DND-41 (cell line): ENCODE results near the gene METTL4.

ENCODE experiments used
- ATAC-seq: fragments of 200-7000 bp; cut with Tn5 transposase; 3 replicates; pipeline ENCODE4 v1.9.1; 2021; ENCODE audit warnings: low read depth; ENCODE audit not compliant: insufficient read depth
- DNase-seq: peaks from one replicate; pipeline ENCODE4 v3.0.0-alpha.2; 2020
- H2AFZ ChIP-seq: 2 replicates; pipeline ENCODE4 v1.6.0; 2012; ENCODE audit warnings: low read depth, low read length
- H3K27ac ChIP-seq: 2 replicates; pipeline ENCODE4 v1.5.1; 2012; ENCODE audit warnings: low read length, inconsistent platforms
- H3K27me3 ChIP-seq: fragments of 200-600 bp; sonication (generic); 2 replicates; pipeline ENCODE4 v1.6.0; 2012; ENCODE audit warnings: low read length, mild to moderate bottlenecking, inconsistent platforms; ENCODE audit not compliant: insufficient read depth, poor library complexity
- H3K36me3 ChIP-seq: 2 replicates; pipeline ENCODE4 v1.5.1; 2012; ENCODE audit warnings: low read length, inconsistent platforms; ENCODE audit not compliant: insufficient read depth
- H3K4me1 ChIP-seq: 2 replicates; pipeline ENCODE4 v1.5.1; 2012; ENCODE audit warnings: mild to moderate bottlenecking, low read length; ENCODE audit not compliant: insufficient read depth
- H3K4me2 ChIP-seq: 2 replicates; pipeline ENCODE4 v1.6.0; 2012; ENCODE audit warnings: mild to moderate bottlenecking, moderate library complexity, low read length, inconsistent platforms; ENCODE audit not compliant: insufficient read depth
- H3K4me3 ChIP-seq, 2 experiments: fragments of 200-600 bp in 1 of 2; shearing (Covaris generic) in 1 of 2; 2 replicates each; pipeline ENCODE4 v1.5.1; 2012 to 2016; ENCODE audit warnings: inconsistent platforms in 2 of 2, low read length in 2 of 2, mild to moderate bottlenecking in 2 of 2, low read depth in 1 of 2, moderate library complexity in 1 of 2
- H3K79me2 ChIP-seq: 2 replicates; pipeline ENCODE4 v1.6.0; 2012; ENCODE audit warnings: low read length, inconsistent platforms; ENCODE audit not compliant: insufficient read depth
- H3K9ac ChIP-seq: 2 replicates; pipeline ENCODE4 v1.6.0; 2012; ENCODE audit warnings: low read depth, mild to moderate bottlenecking, inconsistent platforms, low read length, moderate library complexity
- H3K9me3 ChIP-seq: 2 replicates; pipeline ENCODE4 v1.5.1; 2012; ENCODE audit warnings: low read length, moderate library complexity, mild to moderate bottlenecking, inconsistent platforms; ENCODE audit not compliant: insufficient read depth, severe bottlenecking
- H4K20me1 ChIP-seq: 2 replicates; pipeline ENCODE4 v1.6.0; 2012; ENCODE audit warnings: low read length; ENCODE audit not compliant: insufficient read depth
- CTCF ChIP-seq: IDR thresholded peaks from 2 replicates; pipeline ENCODE4 v1.5.1; 2012; ENCODE audit warnings: borderline replicate concordance, low read length, moderate library complexity, mild to moderate bottlenecking; ENCODE audit not compliant: poor library complexity, severe bottlenecking; ENCODE audit errors: extremely low read depth
- EZH2 ChIP-seq: IDR thresholded peaks from 3 replicates; pipeline ENCODE4 v1.6.1; 2012; ENCODE audit warnings: borderline replicate concordance, low read depth, mild to moderate bottlenecking, moderate library complexity, low read length, inconsistent platforms; ENCODE audit not compliant: severe bottlenecking

METTL4 gene

GRCh38 chr18:2515908-2516625 lies 55.2 kb downstream of the METTL4 start:
- H3K4me3 ChIP-seq, result no peak overlapping the region
- ATAC-seq (peak; percentile 72), DNase-seq (no peak)
- no peak for TF ChIP-seq CTCF
- H4K20me1 ChIP-seq, result no peaks in the 10 kb centered on the region
- H2AFZ ChIP-seq, result peak overlapping the region; percentile 67
- H3K27me3 ChIP-seq, result no peaks in the 10 kb centered on the region
- no peak overlapping the region for H3K4me2 ChIP-seq
- H3K27ac ChIP-seq, result no peak overlapping the region; the same call in 1 of the 2 replicates
- no peaks in the 10 kb centered on the region for H3K79me2 ChIP-seq
- H3K9ac ChIP-seq, result no peak overlapping the region
- H3K9me3 ChIP-seq, result no peaks in the 10 kb centered on the region
- H3K4me1 ChIP-seq, result peaks cover 10% of the 10 kb centered on the region
- no peaks in the 10 kb centered on the region for H3K36me3 ChIP-seq

GRCh38 chr18:2515171-2515787 lies 56.0 kb downstream of the METTL4 start:
- DNase-seq (no peak), ATAC-seq (peak; percentile 60; the same call in 2 of the 3 replicates)
- Histone ChIP-seq H4K20me1 (no peaks in the 10 kb centered on the region), H3K4me1 (peaks cover 10% of the 10 kb centered on the region), H3K27me3 (no peaks in the 10 kb centered on the region), H3K9me3 (no peaks in the 10 kb centered on the region), H3K4me2 (no peak overlapping the region), H3K27ac (no peak overlapping the region), H3K4me3 (no peak overlapping the region), H3K36me3 (no peaks in the 10 kb centered on the region), H2AFZ (no peak overlapping the region), H3K9ac (no peak overlapping the region), H3K79me2 (no peaks in the 10 kb centered on the region)
- TF ChIP-seq CTCF (no peak), EZH2 (no peak)

- Histone ChIP-seq H2AFZ (no peak overlapping the region), H3K79me2 (no peaks in the 10 kb centered on the region), H3K9me3 (no peaks in the 10 kb centered on the region), H4K20me1 (no peaks in the 10 kb centered on the region), H3K9ac (no peak overlapping the region), H3K4me1 (peaks cover 10% of the 10 kb centered on the region), H3K27me3 (no peaks in the 10 kb centered on the region), H3K4me2 (no peak overlapping the region), H3K27ac (no peak overlapping the region), H3K4me3 (no peak overlapping the region), H3K36me3 (no peaks in the 10 kb centered on the region)
- DNase-seq (no peak), ATAC-seq (no peak)
- TF ChIP-seq EZH2 (no peak), CTCF (no peak)
Observed at GRCh38 chr18:2513616-2514015, 57.7 kb downstream of the METTL4 start.
